Left forelimb (tissue), 1 donor: ENCODE results near the gene TWNK.

Experiments
- DNase-seq: peaks from one replicate; pipeline ENCODE4 v3.0.0-alpha.2; 2018; ENCODE audit warnings: low spot score

Gene TWNK

DNA sequence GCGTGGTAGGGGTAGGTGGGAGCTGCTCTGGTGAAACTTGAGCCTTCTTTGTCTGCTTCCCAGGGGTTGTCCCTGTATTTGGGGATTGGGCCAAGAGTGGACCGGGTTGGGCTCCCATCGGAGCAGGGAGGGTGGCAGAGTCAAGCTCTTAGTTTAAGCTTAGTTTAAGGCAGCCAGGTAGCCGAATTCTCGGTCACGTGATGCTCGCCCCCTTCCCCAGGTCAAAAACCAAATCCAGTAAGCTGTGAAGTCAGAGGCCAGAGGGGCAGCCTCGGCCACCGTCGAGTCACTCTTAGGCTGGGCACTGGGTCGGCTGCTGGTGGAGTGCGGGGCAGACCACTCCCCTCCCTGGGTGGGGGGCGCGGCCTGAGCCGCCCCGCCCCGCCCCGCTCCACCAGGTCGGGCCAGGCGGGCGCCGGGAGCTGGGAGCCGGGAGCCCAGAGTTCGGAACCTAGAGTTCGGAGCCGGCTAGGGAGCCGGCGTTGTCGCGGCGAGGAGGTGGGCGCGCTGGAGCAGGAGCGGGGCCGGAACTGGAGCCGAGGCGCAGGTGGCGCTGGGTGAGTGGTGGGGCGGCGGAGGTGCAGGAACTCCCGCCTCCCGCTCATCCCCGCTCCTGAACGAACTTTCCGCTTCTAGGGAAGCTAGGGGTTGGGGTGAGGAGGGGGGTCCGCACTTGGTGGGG, 9.5 kb downstream of the TWNK start:
- no peak for DNase-seq

DNA sequence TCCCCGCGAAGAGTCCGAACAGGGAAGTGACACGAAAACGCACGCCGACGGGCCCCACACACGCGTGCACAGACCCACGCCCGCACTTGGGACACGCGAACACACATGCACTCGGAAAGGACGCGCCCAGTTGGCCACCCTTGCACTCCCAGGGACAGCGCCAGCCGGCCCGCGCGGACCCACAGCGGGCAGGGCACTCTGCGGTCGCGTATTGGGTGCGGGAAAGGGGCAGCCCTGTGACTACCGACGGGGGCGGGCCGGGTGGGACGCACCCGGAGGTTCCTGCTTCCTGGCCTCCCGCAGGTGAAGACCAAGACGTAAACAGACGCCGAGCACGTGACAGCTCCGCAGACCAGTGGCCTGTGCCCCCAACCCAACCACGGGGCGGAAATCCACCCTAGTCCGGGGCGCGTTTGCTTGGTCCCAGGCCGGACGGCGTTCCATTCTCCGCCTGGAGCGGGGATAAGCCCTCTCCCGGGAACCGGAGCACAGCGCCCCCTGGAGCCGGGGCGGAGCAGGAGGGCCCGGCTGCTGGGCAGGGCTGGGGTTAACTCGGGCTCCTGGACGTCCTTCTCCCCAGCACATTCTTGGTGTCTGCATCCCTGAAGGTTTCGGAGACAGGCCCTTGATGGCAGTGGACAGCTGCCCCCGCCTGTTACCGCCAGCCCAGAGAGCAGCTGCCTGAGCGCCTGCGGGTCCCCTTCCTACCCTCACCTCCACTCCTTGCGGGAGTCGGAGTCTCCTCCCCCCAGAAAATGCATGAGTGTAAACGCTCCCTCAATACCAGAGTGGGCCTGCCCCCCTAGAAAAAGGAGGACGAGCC, 10.2 kb downstream of the TWNK start:
- DNase-seq = no peak

DNA sequence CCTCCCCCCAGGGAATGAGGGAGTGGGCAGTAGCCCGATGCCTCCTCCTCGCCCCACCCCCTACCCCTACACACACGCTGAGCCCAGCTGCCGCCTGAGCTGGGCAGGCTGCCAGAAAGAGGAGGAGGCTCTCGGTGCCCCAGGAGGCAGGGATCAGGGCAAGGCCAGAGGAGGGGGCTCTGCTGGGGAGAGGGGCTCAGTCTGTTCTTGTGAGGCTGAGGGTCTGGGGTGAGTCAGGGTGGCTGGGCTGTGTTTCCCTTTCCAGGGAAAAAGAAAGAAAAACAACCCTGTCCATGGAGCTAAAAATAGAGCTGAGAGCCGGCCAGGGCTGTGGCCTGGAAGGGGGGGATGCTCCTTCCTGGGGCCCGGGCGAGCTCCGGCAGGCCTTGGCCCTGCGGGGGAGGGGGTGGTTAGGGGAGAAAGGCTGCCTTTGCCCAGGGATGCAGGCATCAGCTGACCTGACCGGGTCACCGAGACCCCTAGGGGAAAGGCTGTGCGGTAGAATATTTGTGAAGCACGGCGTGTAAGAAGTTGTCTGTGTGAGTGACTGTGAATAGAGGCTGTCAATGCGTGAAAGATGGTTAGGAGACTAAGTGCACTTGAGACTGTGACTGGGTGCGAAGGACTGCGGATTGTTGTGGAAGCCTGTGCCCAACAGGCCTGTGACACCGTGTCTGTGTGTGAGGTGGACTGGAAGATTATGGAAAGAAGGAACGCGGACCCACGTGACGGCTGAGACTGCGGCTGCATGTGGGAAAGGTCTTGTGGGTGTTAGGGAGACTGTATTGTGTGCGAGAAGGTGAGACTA, 11.0 kb downstream of the TWNK start:
- DNase-seq = peak; percentile 93

DNA sequence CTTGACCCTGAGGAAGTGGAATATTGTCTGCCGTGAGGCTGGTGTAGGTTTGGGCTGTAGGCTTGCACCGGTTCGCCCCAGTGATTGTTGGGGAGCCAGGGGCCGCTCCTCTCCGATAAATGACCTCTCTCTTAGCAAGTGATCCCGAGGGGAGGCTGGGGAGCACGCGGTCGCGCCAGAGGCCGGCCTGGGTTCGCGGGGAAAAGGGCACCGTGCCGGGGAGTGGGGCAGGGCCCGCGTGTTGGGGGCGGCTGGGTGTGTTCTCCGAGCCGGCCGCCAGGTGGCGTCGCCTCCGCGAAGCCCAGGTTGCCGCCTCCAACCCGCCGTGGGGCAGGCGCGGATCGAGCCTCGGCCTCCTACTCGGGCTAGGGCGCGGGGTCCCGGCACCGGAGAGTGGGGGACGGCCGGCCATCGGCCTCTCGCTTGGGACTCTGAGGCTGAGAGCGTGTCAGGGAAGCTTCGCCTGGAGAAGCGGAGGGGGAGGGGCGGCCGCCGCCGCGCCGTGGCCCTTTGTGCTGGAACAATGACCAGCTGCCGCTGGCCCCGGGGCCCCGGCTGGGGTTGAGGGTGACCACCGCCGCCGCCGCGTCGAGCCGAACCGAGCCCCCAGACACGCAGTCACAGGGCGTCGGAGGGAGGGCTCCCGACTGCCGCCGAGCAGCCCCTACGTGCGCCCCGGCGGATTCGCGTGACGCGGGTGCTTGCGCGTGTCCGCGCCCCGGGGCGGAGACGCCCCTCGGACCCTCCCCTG, 11.8 kb downstream of the TWNK start:
- DNase-seq = peak; percentile 91

DNA sequence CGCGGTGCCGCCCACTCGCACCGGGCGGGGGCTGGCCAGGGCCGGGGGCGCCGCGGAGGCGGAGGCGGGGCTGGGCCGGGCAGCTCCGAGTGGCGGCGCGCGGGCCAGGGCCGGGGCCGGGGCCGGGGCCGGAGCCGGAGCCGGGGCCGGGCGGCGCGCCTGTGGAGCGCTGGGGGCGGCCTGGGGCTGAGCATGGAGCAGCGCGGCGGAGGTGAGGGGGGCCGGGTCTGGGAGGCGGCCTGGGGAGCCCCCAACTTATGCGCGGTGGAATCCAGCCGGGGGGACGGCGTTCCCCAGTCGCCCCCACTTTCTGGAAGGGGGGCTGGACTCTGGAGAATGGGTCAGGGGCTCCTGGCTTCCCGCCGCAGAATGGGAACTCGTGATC, 12.4 kb downstream of the TWNK start, which contains the start of gene LZTS2:
LZTS2 (plus strand) TSS at position 67 of the 385 bp plus-strand sequence. CDS start 2,731 bp downstream, outside the sequence.
- DNase-seq = no peak

DNA sequence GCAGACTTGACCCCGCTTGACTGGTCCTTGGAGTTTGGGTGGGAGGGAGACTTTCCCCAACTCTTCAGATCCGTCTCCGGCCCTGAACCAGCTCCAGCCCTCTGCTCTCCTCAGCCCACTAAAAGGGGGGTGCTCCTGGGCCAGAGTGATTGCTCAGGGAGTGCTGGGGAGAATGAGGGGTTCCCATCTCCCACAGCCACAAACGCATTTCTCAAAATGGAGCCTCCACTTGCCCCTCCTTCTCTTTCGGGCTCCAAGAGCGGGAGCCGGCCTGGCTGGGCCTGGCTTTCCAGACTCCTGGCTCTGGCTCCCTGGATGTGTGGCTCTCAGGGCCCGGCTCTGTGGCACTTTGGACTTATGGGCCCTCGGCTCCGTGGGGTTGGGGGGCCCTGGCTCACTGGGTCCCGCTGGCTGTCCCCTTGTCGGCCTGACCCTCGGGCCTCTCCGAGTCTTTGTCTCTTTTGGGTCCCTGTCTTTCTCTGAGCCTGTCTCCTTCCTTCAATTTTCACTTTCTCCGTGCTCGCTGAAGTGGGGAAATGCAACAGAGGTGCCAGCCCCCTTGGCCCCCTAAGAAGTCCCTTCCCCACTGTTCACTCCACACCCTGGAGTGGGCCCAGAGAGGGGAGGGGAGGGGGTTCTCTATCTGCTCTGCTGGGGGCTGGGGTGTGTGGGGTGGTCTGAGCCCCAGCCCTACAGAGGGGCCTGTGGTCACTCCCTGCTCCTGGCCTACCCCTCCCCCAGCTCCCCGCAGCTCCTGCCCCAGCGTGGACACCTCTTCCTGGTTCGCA, 13.0 kb downstream of the TWNK start:
- DNase-seq = no peak

DNA sequence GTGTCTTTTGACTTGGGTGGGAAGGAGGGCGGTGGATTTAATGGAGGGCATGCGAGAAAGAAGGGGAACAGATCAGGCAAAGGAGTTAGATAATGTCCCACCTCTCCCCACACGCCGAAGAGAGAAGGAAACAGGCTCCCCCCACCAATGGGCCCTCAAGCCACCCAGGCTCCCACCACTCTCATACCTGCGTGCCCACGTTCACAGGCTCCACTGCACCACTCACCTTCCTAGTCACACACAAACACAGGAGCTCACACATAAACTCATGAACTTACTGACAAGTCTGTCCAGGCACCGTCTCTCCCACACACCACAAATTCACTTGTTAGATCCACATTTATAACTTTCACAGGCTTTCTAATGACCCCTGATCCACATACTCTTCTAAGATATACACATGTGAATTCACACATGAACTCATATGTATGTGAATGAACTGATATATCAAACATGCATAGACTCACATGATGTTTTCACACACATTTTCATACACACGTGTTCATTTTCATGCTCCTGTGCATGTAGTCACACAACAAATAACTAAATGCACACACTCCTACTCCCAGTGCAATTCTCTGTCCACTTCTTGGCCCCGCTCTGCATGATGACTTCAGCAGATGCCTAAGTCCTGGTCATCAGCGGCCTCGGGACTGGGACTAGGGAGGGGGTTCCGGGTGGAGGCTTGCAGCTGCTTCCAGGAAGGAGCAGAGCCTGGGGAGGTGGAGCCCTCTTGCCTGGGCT, 13.7 kb downstream of the TWNK start:
- DNase-seq = peak; percentile 87

DNA sequence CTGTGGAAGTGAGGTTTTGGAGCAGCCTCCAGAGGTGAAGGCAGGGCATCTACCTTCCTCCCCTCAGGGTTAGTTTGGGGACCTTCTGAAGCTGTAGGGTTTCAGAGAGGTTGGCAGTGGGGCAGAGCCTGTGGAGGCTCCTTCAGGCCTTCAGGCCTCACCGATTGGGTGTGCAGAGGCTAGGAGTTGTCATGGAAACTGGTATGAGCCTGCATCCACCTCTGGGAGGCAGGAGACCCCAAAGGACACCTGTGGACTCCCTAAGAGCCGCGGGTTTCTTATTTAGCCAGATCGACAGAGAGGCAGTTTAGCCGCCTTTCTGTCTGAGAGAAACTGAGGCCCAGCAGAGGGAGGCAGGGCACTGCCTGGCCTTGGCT, 14.3 kb downstream of the TWNK start:
- DNase-seq = no peak

DNA sequence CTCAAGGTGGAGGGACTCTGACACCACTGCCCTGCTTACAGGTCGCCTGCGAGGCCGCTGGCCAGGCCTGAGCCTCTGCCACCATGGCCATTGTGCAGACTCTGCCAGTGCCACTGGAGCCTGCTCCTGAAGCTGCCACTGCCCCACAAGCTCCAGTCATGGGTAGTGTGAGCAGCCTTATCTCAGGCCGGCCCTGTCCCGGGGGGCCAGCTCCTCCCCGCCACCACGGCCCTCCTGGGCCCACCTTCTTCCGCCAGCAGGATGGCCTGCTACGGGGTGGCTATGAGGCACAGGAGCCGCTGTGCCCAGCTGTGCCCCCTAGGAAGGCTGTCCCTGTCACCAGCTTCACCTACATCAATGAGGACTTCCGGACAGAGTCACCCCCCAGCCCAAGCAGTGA, 15.1 kb downstream of the TWNK start:
- no peak for DNase-seq

DNA sequence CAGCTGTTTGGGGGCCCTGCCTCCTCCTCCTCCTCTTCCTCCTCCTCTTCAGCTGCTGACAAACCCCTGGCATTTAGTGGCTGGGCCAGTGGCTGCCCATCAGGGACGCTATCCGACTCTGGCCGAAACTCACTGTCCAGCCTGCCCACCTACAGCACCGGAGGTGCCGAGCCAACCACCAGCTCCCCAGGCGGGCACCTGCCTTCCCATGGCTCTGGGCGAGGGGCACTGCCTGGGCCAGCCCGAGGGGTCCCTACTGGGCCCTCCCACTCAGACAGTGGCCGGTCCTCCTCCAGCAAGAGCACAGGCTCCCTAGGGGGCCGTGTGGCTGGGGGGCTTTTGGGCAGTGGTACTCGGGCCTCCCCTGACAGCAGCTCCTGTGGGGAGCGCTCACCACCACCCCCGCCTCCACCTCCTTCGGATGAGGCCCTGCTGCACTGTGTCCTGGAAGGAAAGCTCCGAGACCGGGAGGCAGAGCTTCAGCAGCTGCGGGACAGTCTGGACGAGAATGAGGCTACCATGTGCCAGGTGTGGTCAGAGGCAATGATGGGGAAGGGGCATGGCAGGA, 16.4 kb downstream of the TWNK start:
- no peak for DNase-seq

DNA sequence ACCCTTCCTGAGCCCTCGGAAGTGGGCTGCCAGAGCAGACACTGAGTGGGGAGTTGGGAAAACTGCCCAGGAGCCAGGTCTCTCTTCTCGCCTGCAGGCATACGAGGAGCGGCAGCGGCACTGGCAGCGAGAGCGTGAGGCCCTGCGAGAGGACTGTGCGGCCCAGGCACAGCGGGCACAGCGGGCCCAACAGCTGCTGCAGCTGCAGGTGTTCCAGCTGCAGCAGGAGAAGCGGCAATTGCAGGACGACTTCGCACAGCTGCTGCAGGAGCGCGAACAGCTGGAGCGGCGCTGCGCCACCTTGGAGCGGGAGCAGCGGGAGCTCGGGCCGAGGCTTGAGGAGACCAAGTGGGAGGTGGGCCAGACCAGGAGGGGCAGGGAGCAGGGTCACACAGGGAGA, 18.0 kb downstream of the TWNK start:
- DNase-seq = no peak

DNA sequence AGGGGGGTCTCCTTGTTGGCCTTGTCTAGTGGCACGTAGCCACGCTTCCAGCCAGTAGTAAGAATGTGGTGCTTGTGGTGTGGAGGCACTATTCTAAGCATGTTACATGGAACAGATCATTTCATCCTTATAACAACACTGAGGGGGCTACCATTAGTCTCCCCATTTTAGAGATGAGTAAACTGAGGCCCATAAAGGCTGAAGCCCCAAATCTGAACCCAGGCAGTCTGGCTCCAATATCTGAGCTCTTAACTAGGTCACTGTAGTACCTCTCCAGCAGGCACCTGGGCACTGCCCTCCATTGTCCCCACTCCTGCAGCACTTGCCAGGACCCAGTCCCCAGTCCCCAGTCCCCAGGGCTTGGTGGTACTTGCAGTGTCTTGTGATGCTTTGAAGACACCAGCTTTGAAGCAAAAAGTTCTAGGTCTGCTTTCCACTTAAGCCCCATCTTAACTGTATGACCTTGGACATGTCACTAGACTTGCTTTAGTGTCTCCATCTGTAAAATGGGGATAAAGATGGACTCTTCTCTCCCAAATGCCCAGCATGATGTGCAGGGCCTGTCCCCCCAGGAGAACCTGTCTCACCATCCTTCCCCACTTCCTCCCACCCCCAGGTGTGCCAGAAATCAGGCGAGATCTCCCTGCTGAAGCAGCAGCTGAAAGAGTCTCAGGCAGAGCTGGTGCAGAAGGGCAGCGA, 18.7 kb downstream of the TWNK start:
- no peak for DNase-seq

DNA sequence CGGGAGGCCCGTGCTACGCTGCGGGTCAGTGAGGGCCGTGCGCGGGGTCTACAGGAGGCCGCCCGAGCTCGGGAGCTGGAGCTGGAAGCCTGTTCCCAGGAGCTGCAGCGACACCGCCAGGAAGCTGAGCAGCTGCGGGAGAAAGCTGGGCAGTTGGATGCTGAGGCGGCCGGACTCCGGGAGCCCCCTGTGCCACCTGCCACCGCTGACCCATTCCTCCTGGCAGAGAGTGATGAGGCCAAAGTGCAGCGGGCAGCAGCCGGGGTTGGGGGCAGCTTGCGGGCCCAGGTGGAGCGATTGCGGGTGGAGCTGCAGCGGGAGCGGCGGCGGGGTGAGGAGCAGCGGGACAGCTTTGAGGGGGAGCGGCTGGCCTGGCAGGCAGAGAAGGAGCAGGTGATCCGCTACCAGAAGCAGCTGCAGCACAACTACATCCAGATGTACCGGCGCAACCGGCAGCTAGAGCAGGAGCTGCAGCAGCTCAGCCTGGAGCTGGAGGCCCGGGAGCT, 19.3 kb downstream of the TWNK start:
- DNase-seq = peak; percentile 81

DNA sequence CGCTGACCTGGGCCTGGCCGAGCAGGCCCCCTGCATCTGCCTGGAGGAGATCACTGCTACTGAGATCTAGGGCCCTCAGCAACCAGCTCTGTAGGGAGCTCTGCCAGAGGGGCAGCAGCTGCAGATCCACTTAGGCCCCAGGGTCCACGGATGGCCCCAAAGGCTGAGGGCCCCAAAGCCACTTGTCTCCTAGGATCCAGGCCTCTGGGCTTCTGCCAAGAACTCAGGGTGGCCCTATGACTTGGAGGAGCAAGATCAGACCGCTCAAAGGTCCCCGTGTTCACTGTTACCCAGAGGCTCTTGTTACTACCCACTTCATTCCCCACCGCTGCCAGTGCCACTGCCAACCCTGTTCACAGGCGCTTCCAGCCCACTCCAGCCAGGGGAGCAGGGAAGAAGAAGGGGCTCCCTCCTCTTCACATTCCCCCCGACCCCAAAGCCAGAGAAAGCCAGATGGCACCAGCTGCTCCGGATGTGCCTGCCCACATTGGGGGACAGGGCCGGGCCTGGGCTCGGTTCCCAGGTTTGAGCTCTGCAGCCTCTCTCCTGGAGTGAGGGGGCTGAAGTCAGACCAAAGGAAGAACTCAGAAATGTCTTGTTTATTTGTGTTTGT, 19.9 kb downstream of the TWNK start:
- DNase-seq = no peak

DNA sequence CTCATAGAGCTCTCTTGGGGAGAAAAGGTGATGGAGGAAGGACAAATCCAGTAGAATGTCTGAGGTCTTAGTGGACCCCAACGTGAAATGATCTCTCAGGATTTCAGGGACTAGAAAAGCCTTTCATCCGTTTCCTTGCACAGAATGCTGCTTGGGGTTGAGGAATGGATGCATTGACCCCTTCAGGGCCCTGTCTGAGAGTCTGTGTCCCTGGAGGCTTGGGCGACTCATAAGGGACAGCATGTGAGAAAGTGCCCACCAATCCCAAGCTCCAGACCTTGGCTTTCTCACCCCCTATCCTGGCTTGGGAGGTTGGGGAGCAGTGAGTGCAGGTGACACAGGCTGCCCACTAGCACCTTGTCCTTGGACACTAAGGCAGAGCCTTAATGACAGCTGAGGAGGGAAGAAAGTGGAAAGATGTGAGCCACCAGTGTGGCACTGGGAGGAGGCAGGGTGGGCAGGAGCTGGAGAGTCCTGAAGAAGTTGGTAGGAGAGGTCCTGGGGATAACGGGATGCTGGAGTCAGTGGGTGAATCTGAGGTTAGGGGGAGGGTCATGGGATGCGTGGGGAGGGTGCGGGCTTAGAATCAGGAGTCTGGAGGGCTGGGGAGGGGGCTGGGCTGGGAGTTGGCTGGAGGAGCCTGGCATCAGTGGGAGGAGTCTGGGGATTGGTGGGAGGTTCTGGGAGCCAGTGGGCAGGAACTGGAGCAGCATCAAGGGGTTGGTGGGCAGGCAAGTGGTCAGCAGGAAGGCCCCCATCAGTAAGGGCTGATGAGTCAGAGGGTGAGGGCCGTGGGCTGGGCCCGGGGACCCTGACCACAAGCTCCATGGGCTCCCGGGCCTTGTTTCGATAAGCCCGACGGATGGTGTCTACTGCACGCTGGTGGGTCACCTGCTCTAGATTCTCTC, 20.8 kb downstream of the TWNK start:
- DNase-seq = no peak

DNA sequence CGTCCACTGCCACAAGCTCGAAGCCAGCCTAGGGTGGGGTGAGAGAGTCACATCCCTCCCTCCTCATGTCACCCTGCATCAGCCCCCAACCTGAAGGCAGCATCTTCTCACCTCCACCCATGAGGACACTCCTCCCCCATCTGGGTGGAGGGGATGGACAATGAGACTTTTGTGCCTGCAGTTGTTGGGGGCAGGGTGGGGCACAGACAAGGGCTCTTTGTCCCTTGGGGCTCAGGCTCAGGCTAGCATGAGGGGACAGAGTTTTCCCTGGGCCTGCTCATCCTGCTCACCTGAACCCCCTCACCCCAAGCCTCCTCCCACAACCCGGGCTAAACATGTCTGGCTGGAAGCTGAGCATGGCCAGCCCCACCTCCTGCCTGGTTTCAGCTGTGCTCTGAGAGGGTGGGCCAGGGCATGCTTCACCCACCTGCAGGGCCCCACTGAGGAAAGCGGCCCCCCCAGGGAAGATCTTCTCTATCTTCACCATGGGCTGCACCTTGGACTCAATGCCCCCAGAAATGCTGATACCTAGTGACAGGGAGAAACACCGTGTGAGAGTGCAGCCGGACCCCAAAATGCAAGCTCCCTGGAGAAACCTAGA, 21.6 kb downstream of the TWNK start:
- DNase-seq = no peak

DNA sequence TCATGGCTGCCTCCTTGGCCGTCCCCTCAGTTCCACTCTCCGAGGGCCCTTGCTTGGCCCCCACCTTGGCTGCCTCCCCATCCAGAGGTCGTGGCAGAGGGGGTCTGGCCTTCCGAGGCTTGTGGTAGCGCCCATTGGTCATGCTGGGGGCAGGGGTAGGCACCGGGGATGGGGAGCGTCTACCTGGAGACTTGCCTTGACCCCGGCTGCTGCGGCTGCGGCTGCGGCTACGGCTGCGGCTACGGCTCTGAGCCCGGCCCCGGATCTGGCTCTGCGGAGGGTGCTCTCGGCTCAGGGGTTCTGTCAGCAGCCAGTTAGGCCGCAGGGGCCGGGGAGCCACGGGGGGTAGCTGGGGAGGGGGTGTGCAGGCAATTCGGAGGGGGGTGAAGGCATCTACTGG, 23.0 kb downstream of the TWNK start:
- DNase-seq = no peak
